HEK293 (cell line): ENCODE data around the gene LEF1.

ENCODE experiments used
- CTCF ChIA-PET: fragments of 350-600 bp; formaldehyde crosslinking; extraction: SDS; loops from one replicate; lab custom pipeline; 2021; ENCODE audit warnings: antibody characterized with exemption; lab: Yijun Ruan, JAX
- POLR2A ChIA-PET: fragments of 300-600 bp; formaldehyde crosslinking; extraction: SDS; loops from one replicate; lab custom pipeline; 2020; ENCODE audit warnings: antibody characterized with exemption, inconsistent platforms; lab: Yijun Ruan, JAX
- H3K27ac ChIP-seq: fragments of 200-500 bp; sonication (Bioruptor generic); 2 replicates; pipeline ENCODE4 v1.5.1; 2014; ENCODE audit warnings: low read depth, low read length, control low read depth, inconsistent platforms; ENCODE audit errors: extremely low read depth
- H3K36me3 ChIP-seq, 2 experiments: fragments of 200-500 bp in 1 of 2; sonication (Bioruptor generic) in 1 of 2; 1 replicate in 1 of 2; 2 replicates in 1 of 2; pipeline ENCODE4 v1.5.1; 2014 to 2017; ENCODE audit warnings: inconsistent platforms in 2 of 2, low read length in 2 of 2; ENCODE audit not compliant: control insufficient read depth in 2 of 2, insufficient read depth in 1 of 2
- H3K4me1 ChIP-seq: fragments of 200-500 bp; sonication (Bioruptor generic); 2 replicates; pipeline ENCODE4 v1.5.1; 2014; ENCODE audit warnings: mild to moderate bottlenecking, low read length, inconsistent platforms; ENCODE audit not compliant: control insufficient read depth, insufficient read depth
- H3K4me3 ChIP-seq: 2 replicates; pipeline ENCODE4 v1.5.1; 2011; ENCODE audit warnings: low read depth, mild to moderate bottlenecking, control low read depth, low read length, moderate library complexity
- H3K9me3 ChIP-seq: fragments of 200-500 bp; sonication (Bioruptor generic); 2 replicates; pipeline ENCODE4 v1.5.1; 2014; ENCODE audit warnings: low read depth, low read length, inconsistent platforms; ENCODE audit not compliant: control insufficient read depth, insufficient read depth
- CTCF ChIP-seq: fragments of 450-650 bp; formaldehyde crosslinking; IDR thresholded peaks from 2 replicates; pipeline ENCODE4 v1.5.1; 2016; ENCODE audit warnings: missing biosample characterization, missing genetic modification characterization
- GLI4 ChIP-seq: fragments of 450-650 bp; formaldehyde crosslinking; IDR thresholded peaks from 2 replicates; pipeline ENCODE4 v1.5.1; 2016; ENCODE audit warnings: missing biosample characterization, missing genetic modification characterization
- HOXD13 ChIP-seq: sonication (generic); formaldehyde crosslinking; IDR thresholded peaks from 2 replicates; pipeline ENCODE4 v1.8.0; 2022; ENCODE audit warnings: missing genetic modification reagents, borderline replicate concordance
- ZBTB17 ChIP-seq: fragments of 450-650 bp; formaldehyde crosslinking; IDR thresholded peaks from 2 replicates; pipeline ENCODE4 v1.5.1; 2016; ENCODE audit warnings: missing biosample characterization, missing genetic modification characterization
- ZBTB7A ChIP-seq: fragments of 450-650 bp; formaldehyde crosslinking; IDR thresholded peaks from 2 replicates; pipeline ENCODE4 v1.5.1; 2016; ENCODE audit warnings: low read depth, missing biosample characterization, missing genetic modification characterization
- ZNF24 ChIP-seq: fragments of 450-650 bp; formaldehyde crosslinking; IDR thresholded peaks from 2 replicates; pipeline ENCODE4 v1.5.1; 2016; ENCODE audit warnings: missing biosample characterization, missing genetic modification characterization
- ZNF37A ChIP-seq: fragments of 450-650 bp; IDR thresholded peaks from 2 replicates; pipeline ENCODE4 v1.5.1; 2018; ENCODE audit warnings: missing biosample characterization, missing genetic modification characterization
- ZNF426 ChIP-seq: fragments of 450-650 bp; formaldehyde crosslinking; IDR thresholded peaks from 2 replicates; pipeline ENCODE4 v1.5.1; 2017; ENCODE audit warnings: missing biosample characterization, missing genetic modification characterization, mild to moderate bottlenecking, inconsistent platforms, moderate library complexity
- ZNF488 ChIP-seq: fragments of 450-650 bp; formaldehyde crosslinking; IDR thresholded peaks from 2 replicates; pipeline ENCODE4 v1.5.1; 2016; ENCODE audit warnings: missing biosample characterization, missing genetic modification characterization
- ZNF549 ChIP-seq: fragments of 450-650 bp; IDR thresholded peaks from 2 replicates; pipeline ENCODE4 v1.5.1; 2018; ENCODE audit warnings: missing biosample characterization, missing genetic modification characterization, mild to moderate bottlenecking, inconsistent platforms, moderate library complexity
- ZNF701 ChIP-seq: fragments of 450-650 bp; formaldehyde crosslinking; IDR thresholded peaks from 2 replicates; pipeline ENCODE4 v1.5.1; 2016; ENCODE audit warnings: missing biosample characterization, missing genetic modification characterization
- ZNF843 ChIP-seq: fragments of 450-650 bp; formaldehyde crosslinking; IDR thresholded peaks from 2 replicates; pipeline ENCODE4 v1.5.1; 2016; ENCODE audit warnings: missing biosample characterization, missing genetic modification characterization
- ZSCAN16 ChIP-seq: fragments of 450-650 bp; formaldehyde crosslinking; IDR thresholded peaks from 2 replicates; pipeline ENCODE4 v1.5.1; 2016; ENCODE audit warnings: missing biosample characterization, missing genetic modification characterization
- ZSCAN5A ChIP-seq: fragments of 450-650 bp; formaldehyde crosslinking; IDR thresholded peaks from 2 replicates; pipeline ENCODE4 v1.5.1; 2016; ENCODE audit warnings: missing biosample characterization, missing genetic modification characterization
- TF ChIP-seq, protein P1 (sequence below): fragments of 450-650 bp; formaldehyde crosslinking; IDR thresholded peaks from 2 replicates; pipeline ENCODE4 v1.5.1; 2017; ENCODE audit warnings: missing biosample characterization, missing genetic modification characterization
- TF ChIP-seq, protein P2 (sequence below): fragments of 450-650 bp; formaldehyde crosslinking; IDR thresholded peaks from 2 replicates; pipeline ENCODE4 v1.5.1; 2017; ENCODE audit warnings: missing biosample characterization, missing genetic modification characterization
- TF ChIP-seq, protein P3 (sequence below): fragments of 450-650 bp; formaldehyde crosslinking; IDR thresholded peaks from 2 replicates; pipeline ENCODE4 v1.5.1; 2017; ENCODE audit warnings: missing biosample characterization, missing genetic modification characterization

Gene LEF1

GRCh38 chr4:108204518-108204917, 35.8 kb upstream of the LEF1 start:
- Histone ChIP-seq H3K36me3 (no peaks in the 10 kb centered on the region), H3K4me3 (no peak overlapping the region)
- TF ChIP-seq ZNF701 (tag by site-specific recombination) (no peak), HOXD13 (no peak), ZSCAN5A (tag by site-specific recombination) (no peak), ZNF549 (no peak)
- TF ChIP-seq, all 188 proteins: peak for 0
- no peaks in the 10 kb centered on the region for H3K9me3 ChIP-seq
- no peak overlapping the region for H3K27ac ChIP-seq
- H3K4me1 ChIP-seq: no peaks in the 10 kb centered on the region
- ChIA-PET POLR2A (no interaction called here), CTCF (no interaction called here)

DNA sequence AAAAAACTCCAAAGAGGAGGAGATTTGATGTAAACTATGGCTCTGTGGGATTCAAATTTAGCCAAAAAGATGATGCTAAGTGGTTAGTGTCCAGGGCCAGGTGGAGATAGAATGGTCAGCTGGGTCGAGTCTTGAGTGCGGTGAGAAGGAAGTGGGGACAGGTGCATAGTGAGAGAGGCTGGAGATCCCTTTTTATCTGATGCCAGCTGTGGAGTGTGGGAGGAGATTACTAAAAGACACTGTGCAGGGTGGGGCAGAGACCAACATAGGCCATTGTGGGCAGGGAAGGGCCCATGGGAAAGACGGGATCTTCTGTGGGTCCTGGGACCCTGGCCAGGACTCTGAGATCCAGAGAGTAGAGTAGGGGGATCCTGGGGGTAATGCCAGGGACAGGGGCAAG, 34.6 kb upstream of the LEF1 start:
- no peak for TF ChIP-seq CTCF
- TF ChIP-seq, protein P1, sequence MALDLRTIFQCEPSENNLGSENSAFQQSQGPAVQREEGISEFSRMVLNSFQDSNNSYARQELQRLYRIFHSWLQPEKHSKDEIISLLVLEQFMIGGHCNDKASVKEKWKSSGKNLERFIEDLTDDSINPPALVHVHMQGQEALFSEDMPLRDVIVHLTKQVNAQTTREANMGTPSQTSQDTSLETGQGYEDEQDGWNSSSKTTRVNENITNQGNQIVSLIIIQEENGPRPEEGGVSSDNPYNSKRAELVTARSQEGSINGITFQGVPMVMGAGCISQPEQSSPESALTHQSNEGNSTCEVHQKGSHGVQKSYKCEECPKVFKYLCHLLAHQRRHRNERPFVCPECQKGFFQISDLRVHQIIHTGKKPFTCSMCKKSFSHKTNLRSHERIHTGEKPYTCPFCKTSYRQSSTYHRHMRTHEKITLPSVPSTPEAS (tag by site-specific recombination): no peak
- TF ChIP-seq ZNF24 (tag by site-specific recombination): no peak
- TF ChIP-seq GLI4 (tag by site-specific recombination): no peak
- no peak for TF ChIP-seq ZNF843 (tag by site-specific recombination)
- TF ChIP-seq ZBTB17 (tag by site-specific recombination): no peak
- TF ChIP-seq, protein P2, sequence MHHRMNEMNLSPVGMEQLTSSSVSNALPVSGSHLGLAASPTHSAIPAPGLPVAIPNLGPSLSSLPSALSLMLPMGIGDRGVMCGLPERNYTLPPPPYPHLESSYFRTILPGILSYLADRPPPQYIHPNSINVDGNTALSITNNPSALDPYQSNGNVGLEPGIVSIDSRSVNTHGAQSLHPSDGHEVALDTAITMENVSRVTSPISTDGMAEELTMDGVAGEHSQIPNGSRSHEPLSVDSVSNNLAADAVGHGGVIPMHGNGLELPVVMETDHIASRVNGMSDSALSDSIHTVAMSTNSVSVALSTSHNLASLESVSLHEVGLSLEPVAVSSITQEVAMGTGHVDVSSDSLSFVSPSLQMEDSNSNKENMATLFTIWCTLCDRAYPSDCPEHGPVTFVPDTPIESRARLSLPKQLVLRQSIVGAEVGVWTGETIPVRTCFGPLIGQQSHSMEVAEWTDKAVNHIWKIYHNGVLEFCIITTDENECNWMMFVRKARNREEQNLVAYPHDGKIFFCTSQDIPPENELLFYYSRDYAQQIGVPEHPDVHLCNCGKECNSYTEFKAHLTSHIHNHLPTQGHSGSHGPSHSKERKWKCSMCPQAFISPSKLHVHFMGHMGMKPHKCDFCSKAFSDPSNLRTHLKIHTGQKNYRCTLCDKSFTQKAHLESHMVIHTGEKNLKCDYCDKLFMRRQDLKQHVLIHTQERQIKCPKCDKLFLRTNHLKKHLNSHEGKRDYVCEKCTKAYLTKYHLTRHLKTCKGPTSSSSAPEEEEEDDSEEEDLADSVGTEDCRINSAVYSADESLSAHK (tag by site-specific recombination): no peak
- TF ChIP-seq ZNF426: no peak
- TF ChIP-seq ZSCAN16 (tag by site-specific recombination): no peak
- no peak for TF ChIP-seq ZNF488 (tag by site-specific recombination)
- TF ChIP-seq, protein P3, sequence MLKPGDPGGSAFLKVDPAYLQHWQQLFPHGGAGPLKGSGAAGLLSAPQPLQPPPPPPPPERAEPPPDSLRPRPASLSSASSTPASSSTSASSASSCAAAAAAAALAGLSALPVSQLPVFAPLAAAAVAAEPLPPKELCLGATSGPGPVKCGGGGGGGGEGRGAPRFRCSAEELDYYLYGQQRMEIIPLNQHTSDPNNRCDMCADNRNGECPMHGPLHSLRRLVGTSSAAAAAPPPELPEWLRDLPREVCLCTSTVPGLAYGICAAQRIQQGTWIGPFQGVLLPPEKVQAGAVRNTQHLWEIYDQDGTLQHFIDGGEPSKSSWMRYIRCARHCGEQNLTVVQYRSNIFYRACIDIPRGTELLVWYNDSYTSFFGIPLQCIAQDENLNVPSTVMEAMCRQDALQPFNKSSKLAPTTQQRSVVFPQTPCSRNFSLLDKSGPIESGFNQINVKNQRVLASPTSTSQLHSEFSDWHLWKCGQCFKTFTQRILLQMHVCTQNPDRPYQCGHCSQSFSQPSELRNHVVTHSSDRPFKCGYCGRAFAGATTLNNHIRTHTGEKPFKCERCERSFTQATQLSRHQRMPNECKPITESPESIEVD (tag by site-specific recombination): no peak
- TF ChIP-seq ZNF37A (tag by site-specific recombination): no peak
- no peak for TF ChIP-seq ZBTB7A
- ChIA-PET POLR2A (no interaction called here), CTCF (no interaction called here)
- Histone ChIP-seq H3K4me1 (no peaks in the 10 kb centered on the region), H3K4me3 (no peak overlapping the region), H3K9me3 (no peaks in the 10 kb centered on the region), H3K27ac (no peak overlapping the region), H3K36me3 (no peaks in the 10 kb centered on the region)
